IgD-negative memory B cell (primary cell): Measurements from ENCODE around the gene PYCR2. TPM values are rescaled to one million over a fixed set of nuclear protein-coding genes. Genes with fewer than 3 reads are reported as not detected.

Experiments used
- H3K27ac Mint-ChIP-seq, 3 donors: one replicate each; pipeline ENCODE4 v1.8.0; 2020 to 2022; ENCODE audit warnings: mild to moderate bottlenecking in 3 of 3, mixed read lengths in 3 of 3, moderate library complexity in 1 of 3
- H3K27me3 Mint-ChIP-seq: one replicate; pipeline ENCODE4 v1.8.0; 2021; ENCODE audit warnings: mixed read lengths
- H3K36me3 Mint-ChIP-seq: one replicate; pipeline ENCODE4 v1.8.0; 2020; ENCODE audit warnings: mild to moderate bottlenecking, mixed read lengths
- H3K4me1 Mint-ChIP-seq, 3 donors: one replicate each; pipeline ENCODE4 v1.8.0; 2020 to 2022; ENCODE audit warnings: mixed read lengths in 3 of 3, mild to moderate bottlenecking in 1 of 3
- H3K4me3 Mint-ChIP-seq, 4 donors: one replicate each; pipeline ENCODE4 v1.8.0; 2020 to 2022; ENCODE audit warnings: mild to moderate bottlenecking in 4 of 4, mixed read lengths in 4 of 4, moderate library complexity in 3 of 4
- H3K9me3 Mint-ChIP-seq, 3 donors: one replicate each; pipeline ENCODE4 v1.8.0; 2020 to 2021; ENCODE audit warnings: mixed read lengths in 3 of 3, mild to moderate bottlenecking in 1 of 3
- polyA plus RNA-seq: library from polyadenylated mRNA; unstranded; fragments of 300-500 nt; fragmentation: Illumina TruSeq; gene quantifications from one replicate; pipeline ENCODE4 v1.2.3, GENCODE V29; 2021

The PYCR2 gene
- polyA plus RNA-seq, 1 donor from 2014 or later = 68.9 TPM

- Mint-ChIP-seq H3K4me3 (no peak overlapping the region), H3K27me3 (no peaks in the 10 kb centered on the region), H3K36me3 (peaks cover 9% of the 10 kb centered on the region), H3K4me1 (peaks cover 11 to 14% (median 13%) of the 10 kb centered on the region in 3 donors), H3K27ac (no peak overlapping the region), H3K9me3 (no peaks in the 10 kb centered on the region)
Observed at GRCh38 chr1:225873281-225873850, 50.7 kb downstream of the PYCR2 start.

DNA sequence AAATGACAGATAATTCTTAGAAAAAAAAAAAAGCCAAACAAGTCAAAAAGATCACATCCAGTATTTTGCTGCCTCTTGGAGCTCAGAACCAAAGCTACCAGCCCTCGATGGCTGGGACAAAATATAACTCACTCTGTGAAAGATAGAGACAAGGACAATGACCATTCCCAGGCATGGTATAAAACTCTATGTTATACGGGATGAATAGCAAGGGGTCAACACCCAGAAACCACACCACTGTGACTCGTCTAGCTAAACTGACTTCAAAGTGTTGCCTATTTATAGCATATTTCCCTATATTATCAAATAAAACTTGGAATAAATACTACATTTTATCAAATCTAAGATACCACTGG lies 52.0 kb downstream of the PYCR2 start:
- Mint-ChIP-seq H3K27ac (peak overlapping the region in 1 of 3 donors; percentile 55), H3K9me3 (no peaks in the 10 kb centered on the region), H3K4me1 (peaks cover 4 to 12% (median 4%) of the 10 kb centered on the region in 3 donors), H3K4me3 (no peak overlapping the region), H3K27me3 (no peaks in the 10 kb centered on the region), H3K36me3 (peaks cover 9% of the 10 kb centered on the region)

- Mint-ChIP-seq H3K36me3 (peaks cover 9% of the 10 kb centered on the region), H3K27me3 (no peaks in the 10 kb centered on the region)
Observed at GRCh38 chr1:225871359-225872074, 52.5 kb downstream of the PYCR2 start.

DNA sequence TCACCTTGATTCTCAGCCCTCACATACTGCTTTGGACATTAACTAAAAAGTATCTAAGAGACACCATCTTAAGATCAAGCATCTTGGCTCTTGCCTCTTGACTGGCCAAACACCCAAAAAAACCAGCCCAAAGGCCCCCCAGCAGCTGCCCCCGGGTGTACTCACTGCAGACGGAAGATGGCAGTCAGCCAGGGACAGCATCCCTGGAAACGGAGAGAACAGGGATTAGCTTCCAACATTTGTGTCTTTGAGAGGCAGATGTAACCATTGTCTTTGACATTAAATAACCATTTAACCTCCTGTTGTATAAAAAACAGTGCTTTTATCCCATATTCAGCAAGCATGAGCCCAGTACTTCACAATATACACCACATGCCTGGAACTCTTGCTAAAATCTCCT lies 53.1 kb downstream of the PYCR2 start:
- H3K9me3 Mint-ChIP-seq = no peaks in the 10 kb centered on the region
- no peaks in the 10 kb centered on the region for H3K27me3 Mint-ChIP-seq
- H3K36me3 Mint-ChIP-seq = peaks cover 12% of the 10 kb centered on the region
- H3K4me1 Mint-ChIP-seq = peaks cover 8 to 11% (median 10%) of the 10 kb centered on the region in 3 donors
- peak overlapping the region in 2 of 3 donors; percentile 14 to 67 for H3K27ac Mint-ChIP-seq
- H3K4me3 Mint-ChIP-seq = no peak overlapping the region

More at GRCh38 chr1:225871359-225872074, 52.5 kb downstream of the PYCR2 start:
- Mint-ChIP-seq H3K4me3 (no peak overlapping the region), H3K27ac (peak overlapping the region in 2 of 3 donors; percentile 14 to 55), H3K9me3 (no peaks in the 10 kb centered on the region), H3K4me1 (peaks cover 4 to 11% (median 4%) of the 10 kb centered on the region in 3 donors)

Other genes with a start within 250 kb of the PYCR2 start
- gene SRP9, start 146.4 kb downstream of the PYCR2 start, polyA plus RNA-seq = 240 TPM
- gene EPHX1, start 114.1 kb downstream of the PYCR2 start, polyA plus RNA-seq = 0.26 TPM
- gene TMEM63A, start 41.9 kb downstream of the PYCR2 start, polyA plus RNA-seq = 32.1 TPM
- gene LEFTY1, start 35.1 kb downstream of the PYCR2 start, polyA plus RNA-seq = not detected
- 0.20 TPM for gene LEFTY2, start 17.0 kb upstream of the PYCR2 start, polyA plus RNA-seq
- gene SDE2, start 75.1 kb upstream of the PYCR2 start, polyA plus RNA-seq = 9.2 TPM
- gene H3-3A, start 138.5 kb upstream of the PYCR2 start, polyA plus RNA-seq = 1,011 TPM